SW480 (cell line): ENCODE results near the gene KIF5C.

Experiments used
- DNase-seq: peaks from one replicate; pipeline ENCODE4 v3.0.0-alpha.2; 2016; ENCODE audit warnings: low spot score

KIF5C gene

DNA sequence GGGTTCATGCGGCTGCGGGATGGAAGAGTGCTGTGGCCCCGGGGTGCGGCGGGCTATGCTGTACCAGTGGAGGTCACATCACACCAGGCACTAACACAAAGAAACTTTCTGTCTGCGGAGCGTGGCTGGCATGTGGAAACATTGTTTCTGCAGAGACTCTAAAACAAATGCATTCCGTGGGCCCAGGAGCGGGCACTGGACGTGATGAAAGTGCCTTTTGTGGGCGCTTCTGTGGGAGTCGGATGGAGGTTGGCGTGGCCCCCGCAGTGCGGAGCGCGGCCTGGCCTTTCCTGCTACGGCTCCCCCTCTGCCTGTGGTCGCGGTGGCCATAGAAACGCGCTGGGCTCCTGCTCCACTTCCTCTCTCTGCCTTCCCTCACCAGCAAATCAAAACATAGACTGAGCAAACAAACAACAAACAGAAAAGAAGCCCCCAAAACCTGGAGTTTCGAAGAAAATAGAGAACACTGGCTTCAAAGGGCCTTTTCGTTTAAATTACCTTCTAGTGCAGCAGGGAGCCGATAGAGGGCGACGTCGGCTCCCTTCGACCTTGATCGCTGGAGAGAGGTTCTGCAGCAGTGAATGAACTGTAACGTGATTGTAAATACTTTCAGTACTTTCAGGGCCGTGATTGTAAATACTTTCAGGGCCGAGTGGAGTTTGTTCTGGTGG lies 51.4 kb downstream of the KIF5C start:
- DNase-seq, result peak; percentile 16

DNA sequence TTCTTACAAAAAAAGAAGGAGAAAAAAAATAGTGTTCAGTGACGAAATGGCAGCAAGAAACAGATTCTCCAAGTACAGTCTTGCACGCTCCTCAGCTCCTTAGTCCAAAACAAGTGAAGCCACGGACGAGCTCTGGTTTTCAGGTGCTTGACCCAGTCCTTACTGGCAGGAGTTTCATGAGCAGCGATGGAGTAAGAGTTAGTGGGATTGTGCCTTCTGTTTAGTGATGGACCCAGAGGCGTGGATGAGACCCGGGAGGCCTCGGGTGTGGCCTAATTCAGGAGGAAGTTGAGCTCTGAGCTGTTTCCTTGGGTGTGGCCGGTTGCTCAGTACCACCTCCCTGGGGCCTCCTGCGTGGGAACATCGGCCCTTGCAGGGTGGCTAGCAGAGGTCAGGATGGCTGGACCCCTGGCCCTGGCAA lies 52.0 kb downstream of the KIF5C start:
- DNase-seq, result no peak

DNA sequence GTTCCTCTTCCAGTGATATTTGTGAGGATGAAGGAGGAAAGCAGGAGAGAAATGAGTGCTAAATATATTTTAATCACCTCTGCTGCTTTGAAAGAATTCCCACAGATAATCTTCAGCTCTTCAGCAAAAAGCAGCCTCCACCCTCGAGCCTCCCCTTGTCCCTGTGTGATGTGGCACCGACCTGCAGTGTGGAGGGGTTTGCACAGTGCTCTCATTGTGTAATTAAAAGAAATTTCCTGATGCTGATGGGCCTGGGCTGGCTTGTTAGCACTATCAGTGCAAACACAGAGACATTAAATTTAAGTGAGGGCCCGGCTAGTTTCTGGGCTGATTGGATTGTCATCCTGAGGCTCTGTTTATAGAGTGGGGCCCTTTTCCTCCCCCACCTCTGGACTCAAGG lies 53.4 kb downstream of the KIF5C start:
- no peak for DNase-seq

DNA sequence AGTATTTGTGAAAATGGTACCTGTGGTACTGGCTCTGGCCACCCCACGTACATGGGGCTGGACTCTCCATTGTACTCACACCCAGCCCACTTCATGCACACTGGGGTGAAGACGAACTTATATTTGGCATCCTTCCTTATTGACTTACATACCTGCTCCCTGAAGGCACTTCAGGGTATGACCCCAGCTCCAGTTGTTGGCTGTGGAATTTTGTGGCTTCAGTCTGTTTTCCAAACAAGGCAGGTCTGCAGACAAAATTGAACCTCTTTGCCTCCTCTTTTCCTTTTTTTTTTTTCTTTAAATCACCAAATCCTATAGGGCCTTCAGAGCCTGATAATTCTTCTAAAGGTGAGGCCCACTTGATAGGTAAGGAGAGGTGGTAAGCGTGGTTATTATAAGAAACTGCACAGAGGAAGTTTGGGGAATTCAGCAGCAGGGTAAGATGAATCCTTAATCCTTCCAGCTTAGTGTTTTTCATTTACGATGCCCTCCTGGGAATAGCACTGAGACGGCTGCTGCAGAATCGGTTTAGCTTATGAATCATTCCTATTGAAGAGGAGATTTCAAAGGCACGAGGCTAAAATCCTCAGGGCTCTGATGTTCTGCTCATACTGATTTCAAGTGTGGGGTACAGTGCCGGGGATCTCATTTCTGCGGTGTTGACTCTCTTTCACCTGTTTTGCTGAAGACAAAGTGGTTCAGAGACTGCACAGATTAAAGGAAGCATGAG lies 55.2 kb downstream of the KIF5C start:
- DNase-seq, result no peak

DNA sequence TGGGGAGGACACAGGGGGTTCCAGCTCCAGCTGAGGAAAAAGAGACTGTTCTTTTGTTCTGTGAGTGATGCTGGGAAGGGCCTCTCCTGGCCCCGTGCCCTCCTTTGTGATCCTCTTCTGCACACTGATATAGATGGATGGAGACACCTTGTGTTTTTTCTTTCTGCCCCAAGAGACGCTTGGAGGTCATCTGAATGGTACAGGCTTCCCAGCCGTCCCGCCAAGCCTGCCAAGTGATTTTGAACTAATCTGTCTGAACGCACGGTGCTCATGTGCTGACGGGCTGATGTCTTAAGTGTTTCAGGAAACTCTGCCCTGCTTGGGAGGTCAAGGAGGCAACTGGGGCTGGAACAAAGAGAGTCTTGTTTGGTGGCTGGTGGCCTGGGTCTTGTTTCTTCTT lies 57.5 kb downstream of the KIF5C start:
- no peak for DNase-seq

DNA sequence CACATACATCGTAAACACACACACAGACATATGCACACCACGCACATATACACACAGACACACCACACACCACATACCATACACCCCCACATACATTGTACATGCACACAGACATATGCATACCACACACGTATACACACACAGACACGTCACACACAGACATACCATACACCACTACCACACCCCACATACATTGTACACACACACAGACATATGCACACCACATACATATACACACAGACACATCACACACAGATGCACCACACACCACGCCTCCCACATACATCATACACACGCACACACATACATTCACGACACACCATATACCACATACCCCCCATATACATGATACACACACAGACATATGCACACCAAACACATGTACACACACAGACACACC lies 58.4 kb downstream of the KIF5C start:
- no peak for DNase-seq

DNA sequence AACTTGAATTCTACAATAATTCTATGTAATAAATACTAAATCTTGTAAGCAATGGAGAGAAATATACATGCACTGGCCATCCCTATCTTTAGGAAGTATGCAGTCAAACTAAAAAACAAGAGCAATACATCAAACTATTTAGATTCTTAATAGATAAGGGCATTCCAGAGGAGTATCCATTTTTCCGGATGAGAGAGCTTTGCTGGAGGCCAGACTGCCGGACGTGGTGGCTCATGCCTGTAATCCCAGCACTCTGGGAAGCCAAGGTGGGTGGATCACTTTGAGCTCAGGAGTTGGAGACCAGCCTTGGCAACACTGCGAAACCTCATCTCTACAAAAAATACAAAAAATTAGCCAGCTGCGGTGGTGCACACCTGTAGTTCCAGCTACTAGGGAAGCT lies 60.8 kb downstream of the KIF5C start:
- no peak for DNase-seq

DNA sequence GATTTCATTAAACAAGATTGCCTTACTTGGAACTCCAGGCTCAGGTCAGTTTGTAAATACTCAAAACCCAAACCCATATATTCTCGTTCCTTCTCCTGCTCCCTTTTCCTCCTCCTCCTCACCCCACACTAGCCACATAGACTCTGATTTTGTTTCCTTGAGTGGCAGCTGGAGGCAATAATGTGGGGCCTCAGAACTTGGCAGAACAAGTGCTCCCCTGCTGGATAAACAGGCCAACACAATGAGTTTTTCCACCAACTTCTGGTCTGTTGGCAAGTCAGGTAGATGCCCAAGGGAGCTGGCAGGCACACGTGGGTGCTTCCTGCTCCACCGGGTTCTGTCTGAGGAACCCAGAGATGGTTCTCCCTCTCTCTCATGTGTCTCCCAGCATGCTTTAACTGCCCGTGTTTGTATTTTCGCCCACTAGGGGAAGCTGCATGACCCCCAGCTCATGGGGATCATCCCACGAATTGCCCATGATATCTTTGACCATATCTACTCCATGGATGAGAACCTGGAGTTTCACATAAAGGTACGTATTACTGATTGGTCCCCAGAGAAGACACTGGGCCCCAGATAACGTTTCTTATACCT lies 61.9 kb downstream of the KIF5C start:
- DNase-seq, result no peak

DNA sequence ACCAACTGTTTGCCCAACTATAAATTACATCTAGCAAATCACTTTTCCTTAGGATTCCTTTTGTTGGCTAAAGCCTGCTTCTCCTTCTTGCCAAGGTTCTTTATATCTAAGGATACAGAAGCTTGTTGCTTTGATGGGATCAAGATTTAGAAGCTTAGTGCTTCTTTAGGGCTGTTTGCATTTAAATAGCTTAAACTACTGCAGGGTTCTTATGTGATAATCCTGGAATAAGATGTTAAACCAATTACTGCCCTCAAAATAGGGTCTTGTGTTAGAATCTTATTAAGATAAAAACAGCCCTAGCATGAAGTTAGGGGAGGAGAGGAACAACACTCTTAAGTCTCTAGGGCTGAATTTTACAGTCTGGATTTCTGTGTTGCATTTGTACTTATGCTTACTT lies 64.2 kb downstream of the KIF5C start:
- no peak for DNase-seq

DNA sequence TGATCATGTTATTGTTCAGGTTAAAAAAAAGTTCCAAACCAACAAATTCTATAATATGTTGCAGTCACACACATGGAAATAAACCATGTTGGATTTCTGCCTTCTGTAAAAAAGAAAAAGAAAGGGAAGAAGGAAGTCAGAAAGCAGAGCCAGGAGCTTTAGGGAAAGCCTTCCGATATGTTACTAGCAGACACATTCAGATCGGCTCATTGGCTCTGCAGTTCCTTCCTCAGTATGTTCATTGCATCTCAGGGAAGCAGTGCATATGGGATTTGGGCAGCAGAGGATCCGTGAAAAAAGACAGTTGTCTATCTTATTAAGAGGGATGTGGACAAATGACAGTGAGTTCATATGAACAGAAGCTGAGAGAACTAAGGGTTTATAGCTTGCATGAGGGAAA lies 68.1 kb downstream of the KIF5C start:
- no peak for DNase-seq

DNA sequence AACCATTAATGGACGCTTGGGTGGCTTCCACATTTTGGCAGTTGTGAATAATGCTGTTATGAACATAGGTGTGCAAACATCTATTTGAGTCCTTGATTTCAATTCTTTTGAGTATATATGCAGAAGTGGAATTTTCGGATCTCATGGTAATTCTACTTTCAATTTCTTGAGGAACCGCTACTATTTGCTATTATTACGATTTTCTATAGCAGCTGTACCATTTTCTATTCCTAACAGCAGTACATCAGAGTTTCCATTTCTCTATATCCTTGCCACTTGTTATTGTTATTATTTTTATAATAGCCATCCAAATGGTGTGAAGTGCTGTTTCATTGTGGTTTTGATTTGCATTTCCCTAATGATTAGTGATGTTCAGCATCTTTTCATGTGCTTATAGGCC lies 69.5 kb downstream of the KIF5C start:
- DNase-seq, result no peak

DNA sequence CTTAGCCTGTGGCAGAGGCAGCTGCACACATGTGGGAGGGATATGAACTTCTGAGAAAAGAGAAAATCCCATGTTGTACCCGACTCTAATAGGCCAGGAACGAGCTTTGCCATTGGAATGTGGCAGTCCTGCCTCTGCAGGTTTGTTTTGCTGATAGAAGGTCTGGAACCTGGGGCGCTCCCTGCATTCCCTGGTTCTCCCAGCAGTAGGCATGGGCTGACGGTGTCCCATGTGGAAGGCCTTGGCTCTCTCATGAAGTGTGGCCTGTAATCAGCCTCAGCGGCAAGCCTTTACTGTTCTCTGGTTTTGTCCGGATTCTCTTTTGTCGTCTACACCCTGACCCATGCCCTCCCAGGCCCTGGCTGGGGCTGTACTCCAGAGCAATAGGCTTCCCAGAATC lies 72.3 kb downstream of the KIF5C start:
- DNase-seq, result no peak

DNA sequence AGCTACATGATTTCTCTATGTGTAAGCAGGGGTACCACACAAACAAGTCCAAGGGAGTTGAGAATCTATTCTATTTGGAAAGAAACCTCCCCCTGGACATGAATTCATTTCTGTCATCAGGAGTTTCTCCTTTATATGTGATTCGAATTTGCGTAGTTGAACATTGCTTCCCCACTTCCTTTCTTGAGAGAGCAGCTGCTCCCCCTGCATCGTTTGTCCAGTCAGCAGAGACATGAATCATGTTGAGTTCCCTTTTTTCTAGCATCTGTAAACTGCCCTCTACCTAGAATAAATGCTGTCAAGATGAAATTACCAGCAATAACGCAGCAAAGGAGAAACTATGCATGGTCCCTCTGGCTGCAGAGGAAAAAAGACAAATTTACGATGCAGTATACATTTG lies 73.8 kb downstream of the KIF5C start:
- DNase-seq, result no peak

DNA sequence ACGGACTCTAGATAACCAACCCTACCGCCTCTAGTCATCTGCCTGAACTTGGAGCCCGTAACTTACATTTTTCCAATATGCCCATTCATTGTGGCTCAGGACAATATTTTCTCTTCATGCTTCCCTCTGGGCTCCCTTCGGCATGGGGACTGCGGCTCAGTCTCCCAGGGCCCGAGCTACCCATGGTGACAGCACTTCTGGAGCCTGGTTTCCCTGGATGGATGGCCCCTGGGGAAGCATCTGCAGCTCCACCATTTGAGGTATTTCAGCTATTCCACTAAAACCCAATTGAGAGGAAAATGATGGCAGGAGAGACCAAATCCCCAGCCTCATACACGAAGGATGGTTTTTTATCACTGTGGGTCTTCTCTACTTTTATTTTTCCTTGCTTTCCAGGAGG lies 74.3 kb downstream of the KIF5C start:
- DNase-seq, result no peak

DNA sequence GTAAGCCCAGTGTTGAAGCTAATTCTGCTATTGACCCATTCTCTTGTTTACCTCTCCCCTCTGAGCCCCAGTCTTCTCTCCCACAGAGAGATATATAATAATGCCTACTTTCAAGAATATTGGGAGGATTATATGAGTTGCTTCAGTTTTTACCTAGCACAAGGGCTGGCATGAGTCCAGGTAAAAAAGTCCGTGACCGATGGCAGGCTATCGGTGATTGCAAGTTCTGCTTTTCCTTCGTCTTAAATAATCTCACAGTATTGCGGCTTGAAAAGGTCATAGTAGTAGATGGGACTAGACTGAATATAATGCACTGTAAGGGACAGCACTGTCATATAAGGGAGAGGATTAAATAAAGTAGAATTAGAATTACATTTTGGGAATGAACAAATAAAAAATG lies 77.6 kb downstream of the KIF5C start:
- no peak for DNase-seq

DNA sequence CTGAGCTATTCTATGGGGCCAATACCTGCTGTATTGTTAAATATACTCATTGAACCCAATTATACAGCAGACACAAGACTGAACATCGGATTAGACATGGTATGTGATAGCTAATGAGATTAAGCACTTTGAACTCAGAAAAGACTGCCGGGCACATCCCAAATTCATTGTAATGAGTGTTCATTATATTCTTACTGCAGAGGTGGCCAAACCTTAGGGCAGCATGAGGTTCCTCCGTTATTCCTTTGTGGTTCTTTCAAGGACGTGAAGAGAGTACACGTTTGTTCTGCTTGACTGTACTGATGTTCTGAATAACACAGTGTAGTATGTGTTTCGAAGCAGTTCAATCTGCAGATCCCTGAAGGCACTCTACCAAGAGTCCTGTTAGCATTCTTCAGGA lies 78.4 kb downstream of the KIF5C start:
- no peak for DNase-seq

DNA sequence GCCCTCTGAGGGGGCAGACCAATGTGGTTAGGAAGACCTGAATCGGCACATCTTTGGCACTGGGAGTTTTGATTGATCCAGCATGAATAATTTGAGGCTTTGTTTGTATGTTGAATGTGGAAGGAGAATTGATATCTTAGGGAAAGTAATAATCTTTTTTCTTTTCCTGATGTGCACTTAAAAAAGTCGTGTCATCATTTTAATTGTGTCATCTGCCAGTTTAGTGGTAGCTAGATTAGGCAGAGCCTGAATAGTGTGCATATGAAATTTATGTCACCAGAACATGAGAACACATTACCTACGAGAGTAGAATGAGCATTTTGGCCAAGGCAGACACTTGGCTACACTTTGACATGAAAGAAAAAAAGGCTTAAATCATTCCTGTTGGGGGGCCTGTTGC lies 79.5 kb downstream of the KIF5C start:
- no peak for DNase-seq

DNA sequence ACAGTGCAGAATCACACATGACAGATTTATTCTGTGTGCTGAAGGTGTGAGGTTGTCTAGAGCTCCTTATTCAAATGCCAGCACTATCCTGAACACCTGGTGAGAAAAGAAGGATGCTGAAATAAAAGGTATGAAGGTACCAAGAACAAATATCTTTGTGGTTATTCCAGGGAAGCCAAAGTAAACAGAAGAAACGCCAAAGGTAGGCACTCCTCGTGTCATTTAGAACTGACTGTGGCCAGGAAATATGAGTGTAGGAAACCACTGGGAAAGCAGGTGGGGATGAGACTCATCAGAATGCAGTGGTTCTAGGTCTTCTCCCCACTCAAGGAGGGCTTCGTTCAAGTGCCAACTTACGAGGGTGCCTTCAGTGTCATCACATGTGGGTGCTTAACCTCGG lies 80.8 kb downstream of the KIF5C start:
- DNase-seq, result no peak

DNA sequence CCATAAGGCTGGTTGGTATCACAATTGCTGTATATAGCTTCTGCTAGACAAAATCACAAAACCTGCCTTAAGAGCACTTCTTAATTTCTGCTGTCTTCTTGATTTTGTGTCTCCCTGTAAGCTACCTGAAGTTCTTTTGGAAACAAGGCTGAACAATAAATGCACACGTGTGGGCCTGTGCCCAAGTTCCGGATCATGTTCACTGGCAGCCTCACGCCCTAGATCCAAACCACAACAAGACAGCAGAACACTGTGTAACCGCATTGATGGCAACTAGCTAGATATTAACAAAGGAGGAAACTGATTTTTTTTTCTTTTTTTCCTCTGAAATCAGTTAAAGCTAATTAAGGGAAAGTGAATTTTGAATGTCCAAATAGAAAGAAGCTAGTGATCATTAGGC lies 82.0 kb downstream of the KIF5C start:
- no peak for DNase-seq

DNA sequence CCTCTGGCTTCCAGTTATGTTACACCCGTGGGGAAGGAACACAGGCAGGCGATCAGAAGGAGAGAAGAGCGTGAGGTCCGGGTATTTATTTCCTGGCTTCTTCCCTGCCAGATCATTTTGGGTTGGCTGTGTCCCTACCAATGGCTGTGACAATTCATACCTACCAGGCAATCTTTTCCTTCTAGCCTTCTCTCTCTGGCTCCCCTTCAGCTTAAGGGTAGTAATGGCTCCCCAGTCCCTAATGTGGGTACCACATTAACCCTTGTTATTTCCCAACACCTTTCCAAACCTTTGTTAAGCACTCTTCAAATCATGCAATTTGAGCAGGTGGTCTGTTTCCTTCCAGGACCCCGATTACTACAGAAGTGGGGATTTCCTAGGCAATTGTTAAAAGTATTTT lies 84.7 kb downstream of the KIF5C start:
- no peak for DNase-seq

DNA sequence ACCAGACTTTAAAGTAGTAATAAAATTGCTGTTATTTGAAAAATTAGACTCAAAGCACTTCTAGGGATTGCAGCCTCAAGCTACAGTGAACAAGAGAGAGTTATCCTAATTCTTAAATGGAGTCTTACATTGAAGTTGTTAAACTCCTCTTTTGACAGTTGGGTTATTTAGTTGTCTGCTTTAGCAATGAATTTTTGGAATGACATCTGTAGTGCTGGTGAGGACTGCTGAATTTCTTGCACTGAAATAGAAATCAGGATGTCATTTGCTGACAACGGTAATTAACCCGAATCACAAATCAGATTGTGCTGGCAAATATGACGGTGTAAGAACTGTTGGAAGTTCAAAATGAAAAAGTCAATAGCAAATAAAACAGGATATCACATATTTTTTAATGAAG lies 85.5 kb downstream of the KIF5C start:
- DNase-seq, result no peak

DNA sequence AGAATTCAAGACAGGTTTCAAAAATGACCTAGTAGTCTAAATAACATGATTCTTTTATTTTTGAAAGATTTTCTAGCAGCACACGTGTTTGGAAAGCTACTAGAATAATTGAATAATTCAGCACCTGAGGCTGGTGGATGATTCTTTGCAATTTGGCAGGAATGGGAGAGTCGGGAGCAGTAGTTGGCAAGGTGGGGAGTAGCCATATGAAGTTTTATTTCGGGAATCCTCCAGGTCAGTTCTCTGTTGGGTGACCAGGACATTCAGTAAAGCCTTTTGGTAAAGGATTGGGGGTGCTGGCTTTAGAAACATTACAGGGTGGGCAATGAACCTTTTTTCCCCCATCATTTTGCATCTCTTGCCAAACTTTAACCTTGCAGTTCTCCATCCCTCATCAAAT lies 88.4 kb downstream of the KIF5C start:
- no peak for DNase-seq

DNA sequence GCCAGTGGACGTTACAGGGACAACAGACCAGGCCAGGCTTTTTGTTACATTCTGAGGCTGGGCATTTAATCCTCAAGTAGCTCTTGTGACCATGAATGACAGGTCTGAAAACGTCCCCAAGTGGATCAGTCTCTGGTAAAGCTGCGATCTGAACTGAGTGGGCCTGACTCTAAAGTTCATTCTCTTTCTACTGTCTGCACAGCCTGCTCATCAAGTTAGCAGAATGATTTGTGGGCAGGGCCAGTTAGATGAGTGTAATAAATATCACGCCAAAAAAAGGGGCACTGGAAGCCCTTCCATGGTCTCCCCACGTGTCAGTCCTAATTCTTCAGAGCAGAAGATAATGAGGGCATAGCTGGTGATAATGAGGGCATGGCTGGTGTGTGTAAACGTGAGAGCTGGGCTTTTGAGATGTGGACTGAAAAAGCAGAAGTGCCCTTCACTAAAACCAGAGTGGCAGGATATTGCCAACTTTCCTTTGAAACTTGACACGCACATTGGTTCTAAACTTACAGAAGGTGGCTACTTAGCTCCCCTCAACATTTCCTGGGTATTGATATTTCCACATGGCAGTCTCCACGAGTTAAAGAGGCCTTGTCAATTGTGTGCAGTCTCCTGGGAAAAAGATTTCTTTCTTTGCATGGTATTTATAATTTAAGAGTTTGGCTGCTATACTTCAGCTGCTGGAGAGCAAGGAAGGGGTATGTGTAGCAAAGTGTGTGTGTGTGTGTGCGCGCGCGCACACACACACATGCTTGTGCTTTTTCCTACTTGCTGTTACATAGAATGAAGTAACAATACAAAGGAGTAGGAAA lies 90.8 kb downstream of the KIF5C start:
- no peak for DNase-seq
